GM12875 (cell line): Measurements from ENCODE around the gene MXRA8.

ENCODE experiments used
- H3K4me3 ChIP-seq: one replicate; pipeline ENCODE4 v1.5.1; 2011; ENCODE audit warnings: low read depth, low read length, control low read depth
- CTCF ChIP-seq: IDR thresholded peaks from 2 replicates; pipeline ENCODE4 v1.5.1; 2011; ENCODE audit warnings: low read depth, mild to moderate bottlenecking, control low read depth, inconsistent platforms, low read length, moderate library complexity, borderline replicate concordance; ENCODE audit not compliant: insufficient read depth

The MXRA8 gene

DNA sequence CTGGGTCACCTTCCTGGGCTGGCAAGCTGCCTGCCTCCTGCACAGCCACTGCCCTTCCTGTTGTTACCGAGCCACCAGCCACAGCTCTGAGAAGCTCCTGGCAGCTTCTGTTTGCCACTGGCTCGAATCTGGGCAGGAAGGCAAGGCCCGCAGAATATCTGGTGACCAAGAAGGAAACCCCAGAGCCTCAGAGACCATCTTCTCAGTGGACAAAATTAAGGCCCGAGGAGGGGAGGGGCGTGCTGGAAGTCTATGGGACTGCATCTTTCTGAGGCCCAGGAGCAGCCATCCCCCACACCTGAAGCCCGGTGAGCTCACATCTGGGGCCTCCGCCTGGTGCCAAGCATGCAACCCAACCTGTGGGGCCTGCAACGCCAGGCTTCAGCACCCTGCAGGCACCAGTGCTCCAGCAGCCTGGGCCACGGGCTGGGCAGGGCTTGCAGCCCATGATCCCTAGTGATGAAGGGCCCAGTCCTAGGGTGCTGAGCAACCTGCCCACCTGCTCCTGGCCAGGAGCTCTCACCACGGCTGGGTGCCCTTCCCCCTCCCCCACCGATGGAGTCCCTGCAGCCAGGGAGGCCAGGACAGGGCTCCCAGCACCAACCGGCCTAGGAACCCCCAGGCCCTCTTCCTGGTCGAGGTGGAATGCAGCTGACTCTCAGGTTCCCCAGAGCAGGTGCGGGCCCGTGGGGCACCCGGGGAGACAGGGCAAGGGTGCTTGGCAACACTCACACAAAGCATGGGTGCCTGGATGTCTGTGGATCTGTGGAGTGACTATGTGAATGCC lies 32.9 kb downstream of the MXRA8 start:
- H3K4me3 ChIP-seq = peak overlapping the region; percentile 84
- TF ChIP-seq CTCF = no peak

DNA sequence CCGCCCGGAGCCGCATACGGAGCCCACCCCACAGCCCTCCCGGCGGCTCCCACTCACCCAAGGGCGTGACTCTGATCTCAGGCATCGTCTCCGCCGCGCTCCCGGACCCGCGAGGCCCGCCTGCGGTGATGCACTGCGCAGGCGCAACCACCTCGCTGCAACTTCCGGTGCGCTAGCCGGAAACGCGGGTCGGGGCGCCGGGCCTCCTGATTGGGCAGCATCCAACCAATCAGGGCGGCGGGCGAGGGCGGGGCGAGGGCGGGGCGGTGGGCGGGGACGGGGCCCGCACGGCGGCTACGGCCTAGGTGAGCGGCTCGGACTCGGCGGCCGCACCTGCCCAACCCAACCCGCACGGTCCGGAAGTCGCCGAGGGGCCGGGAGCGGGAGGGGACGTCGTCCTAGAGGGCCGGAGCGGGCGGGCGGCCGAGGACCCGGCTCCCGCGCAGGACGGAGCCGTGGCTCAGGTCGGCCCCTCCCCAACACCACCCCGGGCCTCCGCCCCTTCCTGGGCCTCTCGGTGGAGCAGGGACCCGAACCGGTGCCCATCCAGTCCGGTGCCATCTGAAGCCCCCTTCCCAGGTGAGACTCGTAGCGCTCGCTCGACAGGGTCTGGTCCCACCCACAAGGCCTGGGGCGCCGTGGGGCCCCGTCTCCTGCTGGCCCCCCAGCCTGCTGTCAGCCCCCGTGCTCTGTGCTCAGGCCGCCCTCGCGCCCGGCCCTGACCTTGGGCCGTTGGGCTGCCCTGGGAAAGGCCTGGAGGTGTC lies 33.6 kb downstream of the MXRA8 start, which contains the start of the genes CPTP and INTS11:
Gene CPTP, plus strand, starts transcription at position 279 of the 764 bp plus-strand sequence. CDS start 2,109 bp downstream, outside the sequence.
Gene INTS11, minus strand, starts transcription at position 137 of the 764 bp plus-strand sequence. Its CDS starts 52 bp downstream, at position 85.
- no peak for TF ChIP-seq CTCF
- H3K4me3 ChIP-seq = peak within 1 kb of the TSS; percentile 84

- H3K4me3 ChIP-seq = peak overlapping the region; percentile 84
- TF ChIP-seq CTCF = no peak
These were observed 34.3 kb downstream of the MXRA8 start for GRCh38 chr1:1324084-1324523.

- no peak overlapping the region for H3K4me3 ChIP-seq
- no peak for TF ChIP-seq CTCF
These were observed 35.4 kb downstream of the MXRA8 start for GRCh38 chr1:1322952-1323351.

DNA sequence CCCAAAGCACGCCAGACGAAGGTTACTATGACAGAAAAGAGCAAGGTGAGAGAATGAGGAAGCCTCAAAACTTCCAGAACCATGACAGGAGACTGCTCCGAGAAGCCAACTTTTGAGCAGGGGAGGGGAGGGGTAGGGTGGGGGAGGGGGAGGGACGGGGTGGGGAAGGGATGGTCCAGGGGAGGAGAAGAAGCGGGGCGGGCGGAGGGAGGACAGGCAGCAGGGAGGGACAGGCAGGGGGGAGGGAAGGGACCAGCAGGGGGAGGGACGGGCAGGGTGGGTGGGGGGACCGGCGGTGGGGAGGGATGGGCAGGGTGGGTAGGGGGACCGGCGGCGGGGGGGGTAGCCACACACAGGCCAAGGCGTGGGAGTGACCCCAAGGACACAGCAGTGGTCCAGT lies 35.9 kb downstream of the MXRA8 start:
- TF ChIP-seq CTCF = no peak
- H3K4me3 ChIP-seq = no peak overlapping the region

GRCh38 chr1:1321477-1321876 lies 36.9 kb downstream of the MXRA8 start:
- H3K4me3 ChIP-seq = no peak overlapping the region
- no peak for TF ChIP-seq CTCF
